IMR-90 (cell line): ENCODE data around the gene DMXL2. TPM values are rescaled to one million over a fixed set of nuclear protein-coding genes. Genes with fewer than 3 reads are reported as not detected.

ENCODE experiments used
- ATAC-seq: fragments of 200-7000 bp; cut with Tn5 transposase; 2 replicates; pipeline ENCODE4 v1.9.1; 2020; ENCODE audit warnings: low read depth, mild to moderate bottlenecking, moderate library complexity
- BruUV-seq: library from RNA; stranded (reverse); fragments of 400-500 nt; replicated peaks from 2 replicates; lab custom pipeline; 2021; lab: Mats Ljungman, UMichigan
- CTCF ChIA-PET: fragments of 300-600 bp; formaldehyde crosslinking; extraction: SDS; loops from one replicate; lab custom pipeline; 2021; ENCODE audit warnings: antibody characterized with exemption; lab: Yijun Ruan, JAX
- POLR2A ChIA-PET: fragments of 300-600 bp; sonication (Branson Sonifier 250); formaldehyde crosslinking; loops from one replicate; lab custom pipeline; 2022; ENCODE audit warnings: antibody characterized with exemption; ENCODE audit not compliant: unreplicated experiment; lab: Charles Lee
- DNase-seq: peaks from one replicate; pipeline ENCODE4 v3.0.0; 2013
- H2AFZ ChIP-seq: replicated peaks from 2 replicates; pipeline ENCODE3; 2013; ENCODE audit warnings: low read length, mild to moderate bottlenecking; ENCODE audit not compliant: poor library complexity
- H2AK5ac ChIP-seq: 2 replicates; pipeline ENCODE4 v1.6.1; 2013; ENCODE audit warnings: low read depth, low read length, inconsistent platforms
- H2AK9ac ChIP-seq: replicated peaks from 2 replicates; pipeline ENCODE3; 2013; ENCODE audit warnings: mild to moderate bottlenecking, low read depth, low read length, moderate library complexity; ENCODE audit not compliant: poor library complexity
- H2BK120ac ChIP-seq: 2 replicates; pipeline ENCODE4 v1.6.1; 2013; ENCODE audit warnings: low read depth, low read length, inconsistent platforms
- H2BK15ac ChIP-seq: 3 replicates; pipeline ENCODE4 v1.6.1; 2013; ENCODE audit warnings: low read depth, low read length, inconsistent platforms
- H2BK20ac ChIP-seq: 2 replicates; pipeline ENCODE4 v1.6.1; 2013; ENCODE audit warnings: low read depth, mild to moderate bottlenecking, inconsistent platforms, low read length, moderate library complexity
- H2BK5ac ChIP-seq: 2 replicates; pipeline ENCODE4 v1.6.1; 2013; ENCODE audit warnings: mild to moderate bottlenecking, low read depth, low read length, inconsistent platforms; ENCODE audit not compliant: poor library complexity, severe bottlenecking
- H3K14ac ChIP-seq: replicated peaks from 2 replicates; pipeline ENCODE4 v1.6.1; 2013; ENCODE audit warnings: low read depth, low read length, inconsistent platforms
- H3K18ac ChIP-seq: 2 replicates; pipeline ENCODE4 v1.6.1; 2013; ENCODE audit warnings: low read depth, low read length, control low read depth
- H3K23ac ChIP-seq: 2 replicates; pipeline ENCODE4 v1.6.1; 2013; ENCODE audit warnings: low read depth, low read length, inconsistent platforms
- H3K27ac ChIP-seq: 2 replicates; pipeline ENCODE4 v1.5.1; 2013; ENCODE audit warnings: mild to moderate bottlenecking, control low read depth, low read length; ENCODE audit not compliant: insufficient read depth
- H3K27me3 ChIP-seq: 2 replicates; pipeline ENCODE4 v1.6.1; 2013; ENCODE audit warnings: low read length; ENCODE audit not compliant: control insufficient read depth, insufficient read depth
- H3K36me3 ChIP-seq: 2 replicates; pipeline ENCODE4 v1.6.1; 2013; ENCODE audit warnings: low read length, mixed read lengths; ENCODE audit not compliant: control insufficient read depth, insufficient read depth
- H3K4ac ChIP-seq: 2 replicates; pipeline ENCODE4 v1.6.1; 2013; ENCODE audit warnings: low read depth, low read length, inconsistent platforms
- H3K4me1 ChIP-seq: 2 replicates; pipeline ENCODE4 v1.6.1; 2013; ENCODE audit warnings: low read length, mixed read lengths; ENCODE audit not compliant: control insufficient read depth, insufficient read depth
- H3K4me2 ChIP-seq: 2 replicates; pipeline ENCODE4 v1.6.1; 2013; ENCODE audit warnings: low read depth, mild to moderate bottlenecking, control low read depth, low read length, moderate library complexity
- H3K4me3 ChIP-seq: 2 replicates; pipeline ENCODE4 v1.5.1; 2013; ENCODE audit warnings: low read depth, mild to moderate bottlenecking, control low read depth, low read length, moderate library complexity; ENCODE audit not compliant: insufficient read depth
- H3K56ac ChIP-seq: 2 replicates; pipeline ENCODE4 v1.6.1; 2013; ENCODE audit warnings: low read length, inconsistent platforms; ENCODE audit not compliant: insufficient read depth; ENCODE audit errors: extremely low read depth
- H3K79me1 ChIP-seq, 2 experiments: 2 replicates each; pipeline ENCODE4 v1.6.1; 2013; ENCODE audit warnings: low read length in 2 of 2, inconsistent platforms in 1 of 2, low read depth in 1 of 2
- H3K9ac ChIP-seq: 2 replicates; pipeline ENCODE4 v1.6.1; 2013; ENCODE audit warnings: low read depth, low read length, control low read depth
- H3K9me1 ChIP-seq: 2 replicates; pipeline ENCODE4 v1.6.1; 2013; ENCODE audit warnings: low read length, inconsistent platforms; ENCODE audit not compliant: insufficient read depth
- H3K9me3 ChIP-seq: 2 replicates; pipeline ENCODE4 v1.6.1; 2013; ENCODE audit warnings: low read length; ENCODE audit not compliant: control insufficient read depth, insufficient read depth
- H4K20me1 ChIP-seq: 2 replicates; pipeline ENCODE4 v1.6.1; 2013; ENCODE audit warnings: low read length, inconsistent platforms; ENCODE audit not compliant: insufficient read depth
- H4K5ac ChIP-seq: 2 replicates; pipeline ENCODE4 v1.6.1; 2013; ENCODE audit warnings: mild to moderate bottlenecking, low read depth, low read length, control low read depth
- H4K8ac ChIP-seq, 2 experiments: 2 replicates each; pipeline ENCODE4 v1.6.1; 2013; ENCODE audit warnings: low read depth in 2 of 2, low read length in 2 of 2, control low read depth in 1 of 2, inconsistent platforms in 1 of 2
- H4K91ac ChIP-seq: 2 replicates; pipeline ENCODE4 v1.6.1; 2013; ENCODE audit warnings: low read depth, low read length, inconsistent platforms; ENCODE audit not compliant: insufficient read depth
- BHLHE40 ChIP-seq: fragments of 150-350 bp; IDR thresholded peaks from 2 replicates; pipeline ENCODE4 v1.6.1; 2016; ENCODE audit warnings: mild to moderate bottlenecking, low read depth, low read length
- FOS ChIP-seq: fragments of 150-350 bp; IDR thresholded peaks from 2 replicates; pipeline ENCODE4 v1.6.1; 2016; ENCODE audit warnings: low read depth, low read length
- MAZ ChIP-seq: IDR thresholded peaks from 2 replicates; pipeline ENCODE4 v1.6.1; 2012; ENCODE audit warnings: low read depth, mild to moderate bottlenecking, low read length, improper control_type of control experiment, moderate library complexity, borderline replicate concordance
- MXI1 ChIP-seq: IDR thresholded peaks from 2 replicates; pipeline ENCODE4 v1.6.1; 2012; ENCODE audit warnings: low read depth, mild to moderate bottlenecking, low read length, moderate library complexity, borderline replicate concordance
- POLR2A ChIP-seq: IDR thresholded peaks from 2 replicates; pipeline ENCODE4 v1.6.1; 2012; ENCODE audit warnings: mild to moderate bottlenecking, low read depth, low read length
- SMC3 ChIP-seq: fragments of 150-350 bp; IDR thresholded peaks from 2 replicates; pipeline ENCODE4 v1.6.1; 2016; ENCODE audit warnings: low read depth, mild to moderate bottlenecking, antibody characterized with exemption, low read length, moderate library complexity
- WGBS, 2 experiments: methylation state at CpG; one replicate each; pipeline versions ENCODE4 v1.1.5 to v1.1.7; 2013; ENCODE audit warnings: missing lambda C conversion rate in 2 of 2; ENCODE audit not compliant: insufficient read length in 1 of 2; ENCODE audit errors: extremely low coverage in 2 of 2; 5-methylcytosine and 5-hydroxymethylcytosine counted together
- dilution Hi-C: fragments of 300-500 bp; cut with HindIII; formaldehyde crosslinking; loops from one replicate; pipeline ENCODE4 v1.14.3; 2018; ENCODE audit warnings: low sequenced_read_pairs; ENCODE audit not compliant: unreplicated experiment
- in situ Hi-C: fragments of 300-500 bp; cut with MboI; formaldehyde crosslinking; loops from 3 replicates; pipeline ENCODE4 v1.14.3; 2019; ENCODE audit warnings: low sequenced_read_pairs, inconsistent platforms, mixed read lengths
- intact Hi-C: fragments of 100-400 bp; cut with micrococcal nuclease; formaldehyde crosslinking; loops from 2 replicates; pipeline ENCODE4 v1.10.0; 2022
- polyA plus RNA-seq, 3 experiments: library from polyadenylated mRNA; depleted of rRNA; stranded (reverse); fragments of >200 nt; gene quantifications; 2 replicates each; pipeline ENCODE4 v1.2.3, GENCODE V29; 2012; ENCODE audit warnings: low replicate concordance in 1 of 3
- total RNA-seq: library from RNA; depleted of rRNA; stranded (reverse); fragments of >200 nt; gene quantifications from 2 replicates; pipeline ENCODE4 v1.2.3, GENCODE V29; 2012
- TF ChIP-seq, protein P1 (sequence below): conservative IDR thresholded peaks from 2 replicates; pipeline ENCODE4 v1.5.1; 2012; ENCODE audit warnings: mild to moderate bottlenecking, low read depth, low read length, improper control_type of control experiment
- TF ChIP-seq, protein P2 (sequence below): fragments of 150-350 bp; IDR thresholded peaks from 2 replicates; pipeline ENCODE4 v1.6.1; 2017; ENCODE audit warnings: mild to moderate bottlenecking, antibody characterized with exemption, low read length, low read depth
- TF ChIP-seq, protein P3 (sequence below): fragments of 150-350 bp; IDR thresholded peaks from 2 replicates; pipeline ENCODE4 v1.6.1; 2016; ENCODE audit warnings: low read depth, mild to moderate bottlenecking, low read length, moderate library complexity, borderline replicate concordance

DMXL2 gene
- total and polyA plus RNA-seq, 2 of the 4 experiments (the other 2 are of a cell fraction), result 9.7 to 21.9 TPM

DNA sequence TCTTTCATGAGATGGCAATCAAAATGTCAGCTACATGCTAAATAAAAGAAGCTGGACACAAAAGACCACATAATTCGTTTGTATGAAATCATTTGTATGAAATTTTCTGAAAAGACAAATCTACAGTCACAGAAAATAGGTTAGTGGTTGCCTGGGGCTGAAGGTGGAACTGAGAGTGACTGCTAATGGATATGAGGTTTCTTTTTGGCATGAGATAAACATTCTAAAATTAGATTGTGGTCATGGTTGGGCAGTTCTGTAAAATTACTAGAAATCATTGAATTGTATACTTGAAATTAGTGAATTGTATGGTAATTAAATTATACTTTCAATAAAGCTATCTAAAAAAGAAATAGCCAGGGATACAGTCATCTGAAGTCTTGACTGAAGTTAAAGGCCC, 2.7 kb upstream of the DMXL2 start:
- Histone ChIP-seq H3K36me3 (no peaks in the 10 kb centered on the region), H3K18ac (no peak overlapping the region), H3K9me3 (no peaks in the 10 kb centered on the region), H3K4me3 (no peak overlapping the region), H3K23ac (no peak overlapping the region), H3K4ac (no peak overlapping the region), H3K9me1 (no peaks in the 10 kb centered on the region), H4K5ac (no peak overlapping the region), H2AFZ (no peak overlapping the region), H2BK20ac (no peak overlapping the region), H3K4me2 (no peak overlapping the region), H3K79me1 (peaks cover 7% of the 10 kb centered on the region in 2 experiments; a peak in 3 of 4 replicates), H4K8ac (no peak overlapping the region), H3K9ac (no peak overlapping the region), H3K27ac (no peak overlapping the region), H4K20me1 (no peaks in the 10 kb centered on the region), H2AK9ac (no peak overlapping the region), H2BK15ac (no peak overlapping the region), H4K91ac (no peak overlapping the region), H2AK5ac (no peak overlapping the region), H3K4me1 (peaks cover 3% of the 10 kb centered on the region; the same call in 1 of the 2 replicates), H3K14ac (no peak overlapping the region), H3K56ac (no peak overlapping the region), H3K27me3 (peaks cover 13% of the 10 kb centered on the region), H2BK120ac (no peak overlapping the region), H2BK5ac (no peak overlapping the region)
- CTCF ChIA-PET, result no interaction called here
- no CpG with 5 or more reads among the region's 1 CpG for WGBS, 2 experiments
- TF ChIP-seq MAZ (no peak), FOS (no peak), BHLHE40 (no peak), SMC3 (no peak), POLR2A (no peak), MXI1 (no peak)
- TF ChIP-seq, protein P1, sequence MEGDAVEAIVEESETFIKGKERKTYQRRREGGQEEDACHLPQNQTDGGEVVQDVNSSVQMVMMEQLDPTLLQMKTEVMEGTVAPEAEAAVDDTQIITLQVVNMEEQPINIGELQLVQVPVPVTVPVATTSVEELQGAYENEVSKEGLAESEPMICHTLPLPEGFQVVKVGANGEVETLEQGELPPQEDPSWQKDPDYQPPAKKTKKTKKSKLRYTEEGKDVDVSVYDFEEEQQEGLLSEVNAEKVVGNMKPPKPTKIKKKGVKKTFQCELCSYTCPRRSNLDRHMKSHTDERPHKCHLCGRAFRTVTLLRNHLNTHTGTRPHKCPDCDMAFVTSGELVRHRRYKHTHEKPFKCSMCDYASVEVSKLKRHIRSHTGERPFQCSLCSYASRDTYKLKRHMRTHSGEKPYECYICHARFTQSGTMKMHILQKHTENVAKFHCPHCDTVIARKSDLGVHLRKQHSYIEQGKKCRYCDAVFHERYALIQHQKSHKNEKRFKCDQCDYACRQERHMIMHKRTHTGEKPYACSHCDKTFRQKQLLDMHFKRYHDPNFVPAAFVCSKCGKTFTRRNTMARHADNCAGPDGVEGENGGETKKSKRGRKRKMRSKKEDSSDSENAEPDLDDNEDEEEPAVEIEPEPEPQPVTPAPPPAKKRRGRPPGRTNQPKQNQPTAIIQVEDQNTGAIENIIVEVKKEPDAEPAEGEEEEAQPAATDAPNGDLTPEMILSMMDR, result no peak
- TF ChIP-seq, protein P2, sequence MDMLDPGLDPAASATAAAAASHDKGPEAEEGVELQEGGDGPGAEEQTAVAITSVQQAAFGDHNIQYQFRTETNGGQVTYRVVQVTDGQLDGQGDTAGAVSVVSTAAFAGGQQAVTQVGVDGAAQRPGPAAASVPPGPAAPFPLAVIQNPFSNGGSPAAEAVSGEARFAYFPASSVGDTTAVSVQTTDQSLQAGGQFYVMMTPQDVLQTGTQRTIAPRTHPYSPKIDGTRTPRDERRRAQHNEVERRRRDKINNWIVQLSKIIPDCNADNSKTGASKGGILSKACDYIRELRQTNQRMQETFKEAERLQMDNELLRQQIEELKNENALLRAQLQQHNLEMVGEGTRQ, result no peak
- TF ChIP-seq, protein P3, sequence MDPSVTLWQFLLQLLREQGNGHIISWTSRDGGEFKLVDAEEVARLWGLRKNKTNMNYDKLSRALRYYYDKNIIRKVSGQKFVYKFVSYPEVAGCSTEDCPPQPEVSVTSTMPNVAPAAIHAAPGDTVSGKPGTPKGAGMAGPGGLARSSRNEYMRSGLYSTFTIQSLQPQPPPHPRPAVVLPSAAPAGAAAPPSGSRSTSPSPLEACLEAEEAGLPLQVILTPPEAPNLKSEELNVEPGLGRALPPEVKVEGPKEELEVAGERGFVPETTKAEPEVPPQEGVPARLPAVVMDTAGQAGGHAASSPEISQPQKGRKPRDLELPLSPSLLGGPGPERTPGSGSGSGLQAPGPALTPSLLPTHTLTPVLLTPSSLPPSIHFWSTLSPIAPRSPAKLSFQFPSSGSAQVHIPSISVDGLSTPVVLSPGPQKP, result no peak
- in situ Hi-C loops, result loop anchor here (25.0 kb wide), 1 partner anchor 287 kb away; no protein-coding TSS in a partner anchor
- no peak for DNase-seq
- dilution Hi-C loops, result no loop called here
- BruUV-seq, result no TSS peak
- POLR2A ChIA-PET, result no interaction called here
- ATAC-seq, result no peak
- intact Hi-C loops, result no loop called here
